GM19324 (cell line): ENCODE data around the gene TOP1.

Experiments
- ATAC-seq: cut with Tn5 transposase; IDR thresholded peaks from one replicate; pipeline ENCODE4 v1.9.1; 2021; ENCODE audit warnings: mild to moderate bottlenecking, moderate library complexity; ENCODE audit not compliant: unreplicated experiment, low FRiP score

Gene TOP1

GRCh38 chr20:41054070-41054846 is 25.6 kb downstream of the TOP1 start:
- no peak for ATAC-seq

- ATAC-seq, result no peak
These were observed 26.2 kb downstream of the TOP1 start for GRCh38 chr20:41054847-41055230.

- ATAC-seq, result no peak
These were observed 27.1 kb downstream of the TOP1 start for GRCh38 chr20:41055679-41056078.

GRCh38 chr20:41057999-41058673 is 29.5 kb downstream of the TOP1 start:
- no peak for ATAC-seq

GRCh38 chr20:41058674-41059635 is 30.3 kb downstream of the TOP1 start:
- no peak for ATAC-seq

- no peak for ATAC-seq
These were observed 32.5 kb downstream of the TOP1 start for GRCh38 chr20:41061155-41061554.

GRCh38 chr20:41063442-41063841 is 34.8 kb downstream of the TOP1 start:
- no peak for ATAC-seq

- peak; percentile 51 for ATAC-seq
These were observed 35.8 kb downstream of the TOP1 start for GRCh38 chr20:41064377-41064776.

GRCh38 chr20:41065716-41066115 is 37.1 kb downstream of the TOP1 start:
- no peak for ATAC-seq

- ATAC-seq, result no peak
These were observed 40.2 kb downstream of the TOP1 start for GRCh38 chr20:41068806-41069205.

GRCh38 chr20:41072190-41072863 is 43.7 kb downstream of the TOP1 start:
- ATAC-seq, result no peak

GRCh38 chr20:41072915-41073314 is 44.3 kb downstream of the TOP1 start:
- ATAC-seq, result no peak

GRCh38 chr20:41074441-41074840 is 45.8 kb downstream of the TOP1 start:
- ATAC-seq, result no peak

GRCh38 chr20:41076776-41077175 is 48.2 kb downstream of the TOP1 start:
- ATAC-seq, result no peak

- no peak for ATAC-seq
These were observed 49.7 kb downstream of the TOP1 start for GRCh38 chr20:41078329-41078728.

GRCh38 chr20:41079066-41079465 is 50.4 kb downstream of the TOP1 start:
- no peak for ATAC-seq

GRCh38 chr20:41080866-41081265 is 52.2 kb downstream of the TOP1 start:
- no peak for ATAC-seq

GRCh38 chr20:41081276-41081814 is 52.7 kb downstream of the TOP1 start:
- no peak for ATAC-seq

GRCh38 chr20:41082306-41082705 is 53.7 kb downstream of the TOP1 start:
- ATAC-seq, result no peak

GRCh38 chr20:41085606-41086005 is 57.0 kb downstream of the TOP1 start:
- ATAC-seq, result no peak
